ENCODE results near the gene PRSS27. TPM values are rescaled to one million over a fixed set of nuclear protein-coding genes. Genes with fewer than 3 reads are reported as not detected.

PRSS27 gene
- total and polyA plus RNA-seq, 2 of the 8 experiments (the other 6 are each of a cell fraction or from before 2014, with no cell fraction given) = 1.3 to 7.5 TPM

GRCh38 chr16:2764718-2765117 lies 44.7 kb upstream of the PRSS27 start:
- peaks cover 16 to 29% of the 10 kb centered on the region in 2 experiments; a peak in 3 of 4 replicates for H3K9me3 ChIP-seq (ENCODE audit: insufficient read depth in 2 of 2, low read depth in 1 of 2, low read length in 1 of 2)
- no peak overlapping the region for H2AK5ac ChIP-seq (ENCODE audit: low read depth, low read length)
- H2BK5ac ChIP-seq (ENCODE audit: low read depth, low read length) = no peak overlapping the region
- no peak overlapping the region for H4K5ac ChIP-seq (ENCODE audit: insufficient read length, low read depth, low read length)
- H3K36me3 ChIP-seq (ENCODE audit: control insufficient read depth in 2 of 4, insufficient read depth in 4 of 4, low read length in 3 of 4) = peaks cover 84 to 100% (median 98%) of the 10 kb centered on the region in 4 experiments
- ChIA-PET POLR2A (ENCODE audit: partially characterized antibody) (interaction anchor here (1.2 to 6.9 kb wide), 5 partner anchors 6 to 19 kb away, joined by 4 to 140 read pairs (median 64); partner anchors contain the start of gene SRRM2), CTCF (ENCODE audit: partially characterized antibody) (interaction anchor here (1.0 kb wide), 1 partner anchor 8 kb away, joined by 3 read pairs; no protein-coding TSS in a partner anchor)
- no peaks in the 10 kb centered on the region for H3K27me3 ChIP-seq (replicated peaks in 1 of 4; ENCODE audit: control insufficient read depth in 3 of 4, extremely low read depth in 1 of 4, insufficient read depth in 3 of 4, low read length in 3 of 4)
- H4K20me1 ChIP-seq (replicated peaks in 1 of 2; ENCODE audit: control insufficient read depth in 1 of 2, insufficient read depth in 2 of 2, low read length in 2 of 2) = peaks cover 16 to 29% of the 10 kb centered on the region in 2 experiments
- no peaks in the 10 kb centered on the region; a peak in 1 of 7 replicates for H3K4me1 ChIP-seq (replicated peaks in 1 of 4; ENCODE audit: control insufficient read depth in 3 of 4, insufficient read depth in 4 of 4, low read length in 3 of 4)
- H2BK15ac ChIP-seq (ENCODE audit: low read length) = no peak overlapping the region
- no peak overlapping the region for H3K56ac ChIP-seq (replicated peaks; ENCODE audit: insufficient read length, low read depth, low read length)
- no peak overlapping the region for H3K27ac ChIP-seq (ENCODE audit: low read depth, low read length)
- H4K8ac ChIP-seq (ENCODE audit: extremely low read depth, insufficient read depth, low read length) = no peak overlapping the region
- H2BK20ac ChIP-seq (ENCODE audit: low read length) = no peak overlapping the region
- no peak overlapping the region for H3K9ac ChIP-seq (replicated peaks in 1 of 4; ENCODE audit: extremely low read depth in 1 of 4, low read depth in 3 of 4, low read length in 3 of 4)
- H3K18ac ChIP-seq (ENCODE audit: extremely low read depth, low read length) = no peak overlapping the region
- H3K4me2 ChIP-seq (ENCODE audit: insufficient read depth in 1 of 2, low read depth in 2 of 2, low read length in 2 of 2) = no peak overlapping the region
- H3K79me2 ChIP-seq (ENCODE audit: control insufficient read depth in 1 of 2, insufficient read depth in 2 of 2, low read length in 2 of 2) = peaks cover 4 to 89% of the 10 kb centered on the region in 2 experiments; a peak in 3 of 4 replicates
- H3K4me3 ChIP-seq (ENCODE audit: extremely low read depth in 1 of 4, insufficient read depth in 2 of 4, low read depth in 3 of 4, low read length in 4 of 4) = no peak overlapping the region
- 95% methylated on average over 8 of the region's 9 CpGs; no CpG with 5 or more reads in 1 of the 2 experiments for WGBS, 2 experiments (ENCODE audit: extremely low coverage in 1 of 2, insufficient coverage in 1 of 2, insufficient read length in 1 of 2, insufficient replicate concordance in 2 of 2, low coverage in 1 of 2, low lambda C conversion rate in 2 of 2, missing lambda C conversion rate in 1 of 2)
- H2BK12ac ChIP-seq (ENCODE audit: low read depth, low read length) = no peak overlapping the region
- H4K91ac ChIP-seq (replicated peaks; ENCODE audit: insufficient read length, low read length) = no peak overlapping the region
- no peak overlapping the region for H3K14ac ChIP-seq (ENCODE audit: insufficient read length)
- no peak for DNase-seq (ENCODE audit: low read depth in 1 of 2, low spot score in 2 of 2)
- no peak overlapping the region for H3K23ac ChIP-seq (ENCODE audit: insufficient read length)
- H2BK120ac ChIP-seq (replicated peaks; ENCODE audit: low read depth, low read length) = no peak overlapping the region
- peaks cover 11% of the 10 kb centered on the region for H3K79me1 ChIP-seq (ENCODE audit: low read depth, low read length)
- no peak overlapping the region for H2AFZ ChIP-seq (ENCODE audit: low read length)
- no peak overlapping the region for H3K4ac ChIP-seq (replicated peaks; ENCODE audit: insufficient read length, low read depth, low read length)
- FAIRE-seq = no peak
- H3K23me2 ChIP-seq (ENCODE audit: low read depth, low read length) = no peaks in the 10 kb centered on the region
- TF ChIP-seq USF2 (IDR thresholded peaks at IDR 0.05; ENCODE audit: low read length) = no peak
- no peak for TF ChIP-seq BRCA1 (IDR thresholded peaks at IDR 0.05; ENCODE audit: low read depth, low read length)
